ENCODE measurements around the gene ATR.

- TF ChIP-seq CTCF (IDR thresholded peaks at IDR 0.05) = no peak
- no peak for TF ChIP-seq POLR2A (IDR thresholded peaks at IDR 0.05)
Observed at GRCh38 chr3:142481196-142481595, 97.3 kb downstream of the ATR start.

Data from breast epithelium (tissue), 3 donors.